ENCODE results near the gene FTCDNL1. TPM values are rescaled to one million over a fixed set of nuclear protein-coding genes. Genes with fewer than 3 reads are reported as not detected.

Gene FTCDNL1
- total RNA-seq, 1 donor from 2014 or later, result 1.3 TPM

- no peak for DNase-seq (ENCODE audit: extremely low read depth, low read depth, low spot score)
These were observed 107.4 kb downstream of the FTCDNL1 start for GRCh38 chr2:199743415-199744120.

- DNase-seq (ENCODE audit: extremely low read depth, low read depth, low spot score), result no peak
These were observed 108.1 kb downstream of the FTCDNL1 start for GRCh38 chr2:199742884-199743283.

GRCh38 chr2:199740111-199740428 lies 110.9 kb downstream of the FTCDNL1 start:
- DNase-seq (ENCODE audit: extremely low read depth, low read depth, low spot score), result no peak

- DNase-seq (ENCODE audit: extremely low read depth, low read depth, low spot score), result peak; percentile 5
These were observed 111.4 kb downstream of the FTCDNL1 start for GRCh38 chr2:199739413-199740110.

GRCh38 chr2:199738727-199739412 lies 112.1 kb downstream of the FTCDNL1 start:
- no peak for DNase-seq (ENCODE audit: extremely low read depth, low read depth, low spot score)

GRCh38 chr2:199734651-199735050 lies 116.3 kb downstream of the FTCDNL1 start:
- DNase-seq (ENCODE audit: extremely low read depth, low read depth, low spot score), result no peak

- DNase-seq (ENCODE audit: extremely low read depth, low read depth, low spot score), result no peak
These were observed 117.0 kb downstream of the FTCDNL1 start for GRCh38 chr2:199734011-199734410.

GRCh38 chr2:199727801-199728200 lies 123.2 kb downstream of the FTCDNL1 start:
- no peak for DNase-seq (ENCODE audit: extremely low read depth, low read depth, low spot score)

- DNase-seq (ENCODE audit: extremely low read depth, low read depth, low spot score), result no peak
These were observed 123.7 kb downstream of the FTCDNL1 start for GRCh38 chr2:199727306-199727705.

- no peak for DNase-seq (ENCODE audit: extremely low read depth, low read depth, low spot score)
These were observed 132.9 kb downstream of the FTCDNL1 start for GRCh38 chr2:199718074-199718473.

- no peak for DNase-seq (ENCODE audit: extremely low read depth, low read depth, low spot score)
These were observed 133.4 kb downstream of the FTCDNL1 start for GRCh38 chr2:199717587-199717907.

- DNase-seq (ENCODE audit: extremely low read depth, low read depth, low spot score), result no peak
These were observed 134.0 kb downstream of the FTCDNL1 start for GRCh38 chr2:199716807-199717586.

- DNase-seq (ENCODE audit: extremely low read depth, low read depth, low spot score), result no peak
These were observed 137.2 kb downstream of the FTCDNL1 start for GRCh38 chr2:199713746-199714145.

- DNase-seq (ENCODE audit: extremely low read depth, low read depth, low spot score), result no peak
These were observed 140.4 kb downstream of the FTCDNL1 start for GRCh38 chr2:199710551-199710950.

Other genes with a start within 250 kb of the FTCDNL1 start
- 8.0 and 9.7 TPM in 2 replicates for gene C2orf69, start 60.1 kb upstream of the FTCDNL1 start, total RNA-seq
- gene TYW5, start 104.3 kb upstream of the FTCDNL1 start, total RNA-seq, result 4.2 and 7.6 TPM in 2 replicates
- 13.7 and 27.1 TPM in 2 replicates for gene MAIP1, start 104.4 kb upstream of the FTCDNL1 start, total RNA-seq

Data from glomerular endothelial cell (primary cell).